Measurements from ENCODE around the gene CFB. TPM values are rescaled to one million over a fixed set of nuclear protein-coding genes. Genes with fewer than 3 reads are reported as not detected.

CFB gene
- total and polyA plus RNA-seq, 9 of the 15 experiments (the other 6 are each of a cell fraction or from before 2014, with no cell fraction given) = 0.08 to 0.91 (median 0.22) TPM; not detected in 4

DNA sequence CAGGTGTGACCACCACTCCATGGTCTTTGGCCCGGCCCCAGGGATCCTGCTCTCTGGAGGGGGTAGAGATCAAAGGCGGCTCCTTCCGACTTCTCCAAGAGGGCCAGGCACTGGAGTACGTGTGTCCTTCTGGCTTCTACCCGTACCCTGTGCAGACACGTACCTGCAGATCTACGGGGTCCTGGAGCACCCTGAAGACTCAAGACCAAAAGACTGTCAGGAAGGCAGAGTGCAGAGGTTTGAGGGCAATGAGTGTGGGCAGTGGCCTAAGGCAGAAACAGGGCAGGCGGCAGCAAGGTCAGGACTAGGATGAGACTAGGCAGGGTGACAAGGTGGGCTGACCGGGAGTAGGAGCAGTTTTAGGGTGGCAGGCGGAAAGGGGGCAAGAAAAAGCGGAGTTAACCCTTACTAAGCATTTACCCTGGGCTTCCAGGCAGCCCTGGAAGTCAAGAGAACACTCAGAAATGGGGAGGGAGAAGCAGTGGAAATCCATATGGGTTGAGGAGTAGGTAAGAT lies 533 bp downstream of the CFB start:
- WGBS (ENCODE audit: insufficient coverage, low coverage, missing lambda C conversion rate) = 62% methylated on average over 11 of the region's 11 CpGs
- BruUV-seq (replicated peaks) = no TSS peak

DNA sequence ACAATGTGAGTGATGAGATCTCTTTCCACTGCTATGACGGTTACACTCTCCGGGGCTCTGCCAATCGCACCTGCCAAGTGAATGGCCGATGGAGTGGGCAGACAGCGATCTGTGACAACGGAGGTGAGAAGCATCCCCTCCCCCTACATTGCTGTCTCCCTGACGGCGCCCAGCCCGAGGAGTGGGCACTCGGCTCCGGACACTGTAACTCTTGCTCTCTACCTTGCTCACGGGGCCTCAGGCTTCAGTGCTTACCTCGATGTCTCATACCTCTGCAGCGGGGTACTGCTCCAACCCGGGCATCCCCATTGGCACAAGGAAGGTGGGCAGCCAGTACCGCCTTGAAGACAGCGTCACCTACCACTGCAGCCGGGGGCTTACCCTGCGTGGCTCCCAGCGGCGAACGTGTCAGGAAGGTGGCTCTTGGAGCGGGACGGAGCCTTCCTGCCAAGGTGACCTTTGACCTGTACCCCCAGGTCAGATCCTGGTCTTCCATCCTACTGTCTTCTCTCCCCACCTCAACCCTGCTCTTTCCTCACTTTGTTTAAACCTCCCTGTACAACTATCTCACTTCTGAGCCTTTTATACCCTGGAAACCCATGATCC lies 1.3 kb downstream of the CFB start:
- no peak for ATAC-seq
- intact Hi-C loops (cut with micrococcal nuclease) (loop anchor here (5.0 kb wide), 1 partner anchor 45 kb away; the partner anchor contains the start of gene ZBTB12), in situ Hi-C loops (cut with MboI) (no loop called here)
- H3K9ac ChIP-seq (ENCODE audit: insufficient read depth in 1 of 2, low read depth in 2 of 2, low read length in 2 of 2) = no peak overlapping the region
- H3K36me3 ChIP-seq (ENCODE audit: control insufficient read depth, insufficient read depth, low read length) = peaks cover 14% of the 10 kb centered on the region
- CTCF ChIA-PET (ENCODE audit: low intra/inter-chr PET ratio) = no interaction called here
- H4K20me1 ChIP-seq (replicated peaks; ENCODE audit: control insufficient read depth, insufficient read depth, low read length) = no peaks in the 10 kb centered on the region
- peaks cover 7% of the 10 kb centered on the region for H3K9me1 ChIP-seq (ENCODE audit: control insufficient read depth, insufficient read depth, low read length)
- no peak overlapping the region for H2AFZ ChIP-seq (ENCODE audit: low read depth, low read length)
- peaks cover 16 to 24% of the 10 kb centered on the region in 2 experiments for H3K4me1 ChIP-seq (replicated peaks in 1 of 2; ENCODE audit: control insufficient read depth in 2 of 2, insufficient read depth in 2 of 2, low read length in 2 of 2)
- H3K9me3 ChIP-seq (replicated peaks; ENCODE audit: control insufficient read depth, insufficient read depth, low read depth, low read length) = no peaks in the 10 kb centered on the region
- H3K4me3 ChIP-seq = no peak overlapping the region
- peaks cover 2 to 26% of the 10 kb centered on the region in 2 experiments; a peak in 3 of 5 replicates for H3K27me3 ChIP-seq (ENCODE audit: control insufficient read depth in 2 of 2, insufficient read depth in 2 of 2, low read length in 2 of 2)
- POLR2A ChIA-PET = interaction anchor here (1.9 kb wide), 1 partner anchor 9 kb away, joined by 6 read pairs; no protein-coding TSS in a partner anchor
- DNase-seq (ENCODE audit: extremely low read depth in 1 of 4, low spot score in 3 of 4) = peak in 1 of 4 experiments; percentile 7
- no TSS peak for BruUV-seq (replicated peaks)
- H3K4me2 ChIP-seq (ENCODE audit: insufficient read depth, low read length) = no peak overlapping the region
- FAIRE-seq = no peak
- H3K27ac ChIP-seq (ENCODE audit: extremely low read depth, low read depth, low read length) = no peak overlapping the region
- no peaks in the 10 kb centered on the region for H3K79me2 ChIP-seq (ENCODE audit: control insufficient read depth, insufficient read depth, low read length)
- WGBS (ENCODE audit: insufficient coverage, low coverage, missing lambda C conversion rate) = 73% methylated on average over 24 of the region's 24 CpGs
- TF ChIP-seq RBFOX2 (IDR thresholded peaks at IDR 0.05; ENCODE audit: low read depth, low read length) (0 out of 2 replicates have a peak, but pooled peaks have one; percentile 27), TBL1XR1 (IDR thresholded peaks at IDR 0.05; ENCODE audit: low read length in 2 of 2) (no peak), HDGF (IDR thresholded peaks at IDR 0.05) (no peak), DIDO1 (tag; IDR thresholded peaks at IDR 0.05; ENCODE audit: low read depth) (no peak), NFATC3 (IDR thresholded peaks at IDR 0.05) (no peak), NR2C2 (CRISPR knock-in tag; IDR thresholded peaks at IDR 0.05) (peak; percentile 75; the same call in 1 of the 2 replicates), NR2C2 (tag; IDR thresholded peaks at IDR 0.05) (no peak), POLR3G (IDR thresholded peaks at IDR 0.05; ENCODE audit: extremely low read depth, insufficient read length, insufficient replicate concordance) (no peak), BRF1 (IDR thresholded peaks at IDR 0.05; ENCODE audit: borderline replicate concordance, extremely low read depth, insufficient read length) (no peak), KLF13 (tag; IDR thresholded peaks at IDR 0.05; ENCODE audit: borderline replicate concordance, low read depth) (no peak), ZNF124 (CRISPR knock-in tag; IDR thresholded peaks at IDR 0.05) (no peak), FUS (optimal IDR thresholded peaks at IDR 0.05; ENCODE audit: low read depth, low read length) (no peak), TRIM28 (IDR thresholded peaks at IDR 0.05) (no peak)

More for the DNA sequence above, 533 bp downstream of the CFB start:
- H4K20me1 ChIP-seq (replicated peaks; ENCODE audit: control insufficient read depth, insufficient read depth, low read length) = no peaks in the 10 kb centered on the region
- no peaks in the 10 kb centered on the region for H3K79me2 ChIP-seq (ENCODE audit: control insufficient read depth, insufficient read depth, low read length)
- no peak overlapping the region for H3K27ac ChIP-seq (ENCODE audit: extremely low read depth, low read depth, low read length)
- ChIA-PET POLR2A (interaction anchor here (0.7 to 1.2 kb wide), 3 partner anchors 11 to 97 kb away, joined by 3 to 6 read pairs (median 5); partner anchors contain the start of gene DXO), CTCF (ENCODE audit: low intra/inter-chr PET ratio) (no interaction called here)
- H3K4me2 ChIP-seq (ENCODE audit: insufficient read depth, low read length) = no peak overlapping the region
- 0 out of 4 replicates have a peak overlapping the region, but pooled peaks of 1 of the 2 experiments have one; percentile 17 for H3K9ac ChIP-seq (ENCODE audit: insufficient read depth in 1 of 2, low read depth in 2 of 2, low read length in 2 of 2)
- intact Hi-C loops (cut with micrococcal nuclease) = loop anchor here (5.0 kb wide), 1 partner anchor 44 kb away; the partner anchor contains the start of gene ZBTB12
- DNase-seq (ENCODE audit: extremely low read depth in 1 of 4, low spot score in 3 of 4) (no peak), FAIRE-seq (no peak), ATAC-seq (no peak)
- peaks cover 2 to 26% of the 10 kb centered on the region in 2 experiments; a peak in 3 of 5 replicates for H3K27me3 ChIP-seq (ENCODE audit: control insufficient read depth in 2 of 2, insufficient read depth in 2 of 2, low read length in 2 of 2)
- no peak overlapping the region for H2AFZ ChIP-seq (ENCODE audit: low read depth, low read length)
- in situ Hi-C loops (cut with MboI) = no loop called here
- no peaks in the 10 kb centered on the region for H3K9me3 ChIP-seq (replicated peaks; ENCODE audit: control insufficient read depth, insufficient read depth, low read depth, low read length)
- H3K4me1 ChIP-seq (replicated peaks in 1 of 2; ENCODE audit: control insufficient read depth in 2 of 2, insufficient read depth in 2 of 2, low read length in 2 of 2) = peaks cover 16 to 24% of the 10 kb centered on the region in 2 experiments
- no peak overlapping the region for H3K4me3 ChIP-seq
- H3K36me3 ChIP-seq (ENCODE audit: control insufficient read depth, insufficient read depth, low read length) = peaks cover 7% of the 10 kb centered on the region
- H3K9me1 ChIP-seq (ENCODE audit: control insufficient read depth, insufficient read depth, low read length) = peaks cover 7% of the 10 kb centered on the region
- TF ChIP-seq MTA3 (IDR thresholded peaks at IDR 0.05; ENCODE audit: borderline replicate concordance) = no peak
- TF ChIP-seq JUND (IDR thresholded peaks at IDR 0.05; ENCODE audit: borderline replicate concordance, low read depth, low read length) = no peak
- no peak for TF ChIP-seq JUND (tag; IDR thresholded peaks at IDR 0.05; ENCODE audit: borderline replicate concordance, low read depth, low read length)
- TF ChIP-seq POLR2H (tag; IDR thresholded peaks at IDR 0.05; ENCODE audit: low read depth) = no peak
- TF ChIP-seq ZNF316 (IDR thresholded peaks at IDR 0.05) = 0 out of 2 replicates have a peak, but pooled peaks have one; percentile 10
- no peak for TF ChIP-seq TAF7 (tag; IDR thresholded peaks at IDR 0.05)
- no peak for TF ChIP-seq ZNF3 (CRISPR knock-in tag; IDR thresholded peaks at IDR 0.05)
- TF ChIP-seq ZBED1 (IDR thresholded peaks at IDR 0.05) = no peak
